Cardiac muscle cell (in vitro differentiated cells and primary cell): Measurements from ENCODE around the gene ATP8A1. TPM values are rescaled to one million over a fixed set of nuclear protein-coding genes. Genes with fewer than 3 reads are reported as not detected.
"Not testable (repeated sequence)": the region's sequence is repeated elsewhere in the genome, so short reads cannot be mapped to it uniquely, and the experiment has no call there.

Experiments used
- DNase-seq, 2 donors: peaks; one replicate each; pipeline versions ENCODE4 v3.0.0 to v3.0.0-alpha.2; 2010 to 2017; ENCODE audit warnings: low read depth in 1 of 2, low spot score in 1 of 2
- H3K27ac ChIP-seq: fragments of 200-600 bp; sonication (generic); 2 replicates; pipeline ENCODE4 v1.5.1; 2016
- H3K27me3 ChIP-seq: fragments of 200-600 bp; sonication (generic); 2 replicates; pipeline ENCODE4 v1.6.0; 2016; ENCODE audit warnings: control low read depth
- H3K36me3 ChIP-seq: fragments of 200-600 bp; sonication (generic); 2 replicates; pipeline ENCODE4 v1.5.1; 2016; ENCODE audit warnings: control low read depth
- H3K4me1 ChIP-seq: fragments of 200-600 bp; sonication (generic); 2 replicates; pipeline ENCODE4 v1.8.1; 2017; ENCODE audit warnings: low read depth, mild to moderate bottlenecking, mixed run types
- H3K4me3 ChIP-seq: fragments of 200-600 bp; sonication (generic); 2 replicates; pipeline ENCODE4 v1.5.1; 2016; ENCODE audit warnings: mild to moderate bottlenecking
- H3K9me3 ChIP-seq: fragments of 200-600 bp; sonication (generic); 2 replicates; pipeline ENCODE4 v1.5.1; 2017; ENCODE audit warnings: low read depth, mild to moderate bottlenecking, control low read depth
- polyA plus RNA-seq: library from polyadenylated mRNA; unstranded; fragments of >200 nt; fragmentation: Nextera tagmentation; extraction: Ambion mirVana; gene quantifications from 2 replicates; pipeline ENCODE4 v1.2.1, GENCODE V29; 2016
- total RNA-seq: library from RNA; depleted of rRNA; stranded (reverse); fragments of >200 nt; gene quantifications from 2 replicates; pipeline ENCODE4 v1.2.3, GENCODE V29; 2016
- TF ChIP-seq, protein P1 (sequence below): IDR thresholded peaks from 2 replicates; pipeline ENCODE4 v1.5.1; 2012; ENCODE audit warnings: low read depth, mild to moderate bottlenecking, low read length

Gene ATP8A1
- total and polyA plus RNA-seq, 2 experiments from 2014 or later, result 5.0 to 22.7 TPM

DNA sequence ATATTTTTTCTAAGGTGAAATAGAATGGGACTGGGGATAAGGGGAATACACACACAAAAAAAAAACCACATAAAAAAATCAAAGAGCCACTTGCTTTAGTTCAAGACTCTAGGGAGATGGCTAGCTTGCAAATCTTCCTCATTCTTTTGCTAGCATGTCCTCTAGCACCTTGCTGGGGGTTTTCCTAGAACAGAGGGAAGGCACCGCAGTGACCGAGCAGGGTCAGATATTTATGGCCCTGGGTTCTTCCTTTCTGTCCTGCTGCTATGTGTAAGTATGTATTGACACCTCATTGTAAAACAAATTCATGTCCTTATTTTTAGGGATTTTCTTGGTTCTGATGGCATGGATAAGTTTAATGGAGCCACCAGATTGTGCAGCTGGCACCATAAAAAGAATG lies 178.4 kb downstream of the ATP8A1 start:
- H3K27me3 ChIP-seq, result no peaks in the 10 kb centered on the region
- TF ChIP-seq, protein P1, sequence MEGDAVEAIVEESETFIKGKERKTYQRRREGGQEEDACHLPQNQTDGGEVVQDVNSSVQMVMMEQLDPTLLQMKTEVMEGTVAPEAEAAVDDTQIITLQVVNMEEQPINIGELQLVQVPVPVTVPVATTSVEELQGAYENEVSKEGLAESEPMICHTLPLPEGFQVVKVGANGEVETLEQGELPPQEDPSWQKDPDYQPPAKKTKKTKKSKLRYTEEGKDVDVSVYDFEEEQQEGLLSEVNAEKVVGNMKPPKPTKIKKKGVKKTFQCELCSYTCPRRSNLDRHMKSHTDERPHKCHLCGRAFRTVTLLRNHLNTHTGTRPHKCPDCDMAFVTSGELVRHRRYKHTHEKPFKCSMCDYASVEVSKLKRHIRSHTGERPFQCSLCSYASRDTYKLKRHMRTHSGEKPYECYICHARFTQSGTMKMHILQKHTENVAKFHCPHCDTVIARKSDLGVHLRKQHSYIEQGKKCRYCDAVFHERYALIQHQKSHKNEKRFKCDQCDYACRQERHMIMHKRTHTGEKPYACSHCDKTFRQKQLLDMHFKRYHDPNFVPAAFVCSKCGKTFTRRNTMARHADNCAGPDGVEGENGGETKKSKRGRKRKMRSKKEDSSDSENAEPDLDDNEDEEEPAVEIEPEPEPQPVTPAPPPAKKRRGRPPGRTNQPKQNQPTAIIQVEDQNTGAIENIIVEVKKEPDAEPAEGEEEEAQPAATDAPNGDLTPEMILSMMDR, result no peak
- H3K4me1 ChIP-seq, result no peaks in the 10 kb centered on the region
- no peaks in the 10 kb centered on the region for H3K9me3 ChIP-seq
- DNase-seq, result no peak
- no peak overlapping the region for H3K4me3 ChIP-seq
- H3K36me3 ChIP-seq, result no peaks in the 10 kb centered on the region
- no peak overlapping the region for H3K27ac ChIP-seq

DNA sequence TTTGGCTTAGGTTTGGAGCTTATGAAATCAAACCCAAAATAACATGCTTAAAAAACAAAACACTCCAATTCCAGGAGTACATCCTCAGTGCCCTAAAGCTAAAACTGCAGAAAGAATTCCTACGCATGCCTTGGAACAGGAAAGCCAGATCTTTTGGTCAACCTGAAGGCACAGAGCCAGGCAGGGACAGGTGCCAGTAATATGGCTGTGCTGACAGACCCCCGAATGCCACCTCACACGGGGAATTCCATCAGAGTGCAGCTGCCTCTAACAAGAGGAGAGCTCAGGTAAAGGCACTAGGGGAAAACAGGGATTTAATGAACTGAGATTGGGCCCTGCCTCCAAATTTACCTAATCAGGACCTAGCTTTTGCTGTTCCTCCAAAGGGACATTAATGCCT lies 182.5 kb downstream of the ATP8A1 start:
- Histone ChIP-seq H3K4me1 (no peaks in the 10 kb centered on the region), H3K36me3 (no peaks in the 10 kb centered on the region), H3K27ac (no peak overlapping the region), H3K27me3 (no peaks in the 10 kb centered on the region), H3K4me3 (no peak overlapping the region), H3K9me3 (no peaks in the 10 kb centered on the region)
- TF ChIP-seq, protein P1, result no peak
- DNase-seq, result no peak

DNA sequence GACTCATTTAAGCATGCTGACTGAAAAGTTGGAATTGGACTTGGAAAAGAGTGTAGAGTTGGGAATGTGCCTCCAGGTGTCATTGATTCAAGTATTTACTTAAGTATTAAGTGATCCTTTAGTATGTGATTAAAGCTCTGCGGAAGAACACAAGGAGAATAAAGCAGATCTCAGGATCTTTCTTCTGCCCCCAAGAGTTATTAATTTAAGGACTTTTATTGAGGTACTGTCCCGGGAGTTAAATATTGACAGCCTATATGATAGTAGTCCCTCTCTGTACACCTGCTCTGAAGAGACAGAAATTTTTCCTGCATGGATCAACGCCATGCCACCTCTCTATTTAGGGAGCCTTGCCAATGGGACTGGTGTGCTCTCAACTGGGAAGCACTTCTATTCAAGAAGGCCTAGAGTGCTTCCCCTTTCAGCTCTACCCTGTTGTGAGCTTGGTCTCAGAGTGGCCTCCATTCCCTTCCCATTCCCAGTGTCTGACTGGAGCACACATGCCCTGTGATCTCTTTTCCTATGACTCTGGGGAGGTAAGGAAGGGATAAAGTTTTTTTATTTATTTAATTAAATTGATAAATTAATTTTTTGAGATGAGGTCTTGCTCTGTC lies 183.7 kb downstream of the ATP8A1 start:
- Histone ChIP-seq H3K27ac (no peak overlapping the region), H3K36me3 (no peaks in the 10 kb centered on the region), H3K9me3 (no peaks in the 10 kb centered on the region), H3K4me1 (no peaks in the 10 kb centered on the region), H3K4me3 (no peak overlapping the region), H3K27me3 (no peaks in the 10 kb centered on the region)
- TF ChIP-seq, protein P1, result no peak
- DNase-seq, result no peak

DNA sequence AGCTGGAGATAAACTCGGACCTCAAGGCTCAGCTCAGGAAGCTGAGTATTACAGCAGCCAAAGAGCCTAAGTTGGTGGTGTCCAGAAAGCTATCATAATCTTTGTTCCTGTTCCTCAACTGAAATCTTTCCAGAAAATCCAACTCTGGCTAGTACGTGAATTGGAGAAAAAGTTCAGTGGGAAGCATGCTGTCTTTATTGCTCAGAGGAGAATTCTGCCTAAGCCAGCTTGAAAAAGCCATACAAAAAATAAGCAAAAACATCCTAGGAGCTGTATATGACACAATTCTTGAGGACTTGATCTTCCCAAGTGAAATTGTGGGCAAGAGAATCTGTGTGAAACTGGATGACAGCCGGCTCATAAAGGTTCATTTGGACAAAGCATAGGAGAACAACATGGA lies 185.0 kb downstream of the ATP8A1 start:
- Histone ChIP-seq H3K36me3 (no peaks in the 10 kb centered on the region), H3K27ac (no peak overlapping the region), H3K4me1 (no peaks in the 10 kb centered on the region), H3K27me3 (no peaks in the 10 kb centered on the region), H3K9me3 (no peaks in the 10 kb centered on the region), H3K4me3 (no peak overlapping the region)
- TF ChIP-seq, protein P1, result no peak
- no peak for DNase-seq

DNA sequence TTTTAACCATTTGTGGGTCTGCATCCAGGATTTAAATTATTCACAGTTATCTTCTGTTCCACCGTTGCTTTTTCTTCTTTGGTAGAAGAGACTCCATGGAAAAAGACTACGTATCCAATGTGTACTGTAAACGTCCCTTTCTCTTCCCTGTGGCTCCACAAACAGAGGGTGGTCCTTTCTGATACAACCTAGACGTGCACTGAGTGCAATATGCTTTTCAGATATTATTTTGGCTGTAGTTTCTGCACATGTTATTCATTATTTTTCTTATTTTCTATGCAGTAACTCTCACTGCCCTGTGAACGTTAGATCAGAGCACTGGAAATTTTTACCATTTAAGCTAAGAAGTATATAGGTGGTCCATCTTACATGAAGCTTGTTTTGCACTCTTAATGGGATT lies 186.9 kb downstream of the ATP8A1 start:
- H3K4me1 ChIP-seq, result no peaks in the 10 kb centered on the region
- DNase-seq, result no peak

DNA sequence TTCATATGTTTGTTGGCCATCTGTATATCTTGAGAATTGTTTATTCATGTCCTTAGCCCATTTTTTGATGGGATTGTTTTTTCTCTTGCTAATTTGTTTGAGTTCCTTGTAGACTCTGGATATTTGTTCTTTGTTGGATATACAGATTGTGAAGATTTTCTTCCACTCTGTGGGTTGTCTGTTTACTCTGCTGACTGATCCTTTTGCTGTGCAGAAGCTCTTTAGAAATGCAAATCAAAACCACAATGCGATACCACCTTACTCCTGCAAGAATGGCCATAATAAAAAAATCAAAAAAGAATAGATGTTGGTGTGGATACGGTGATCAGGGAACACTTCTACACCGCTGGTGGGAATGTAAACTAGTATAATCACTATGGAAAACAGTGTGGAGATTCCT lies 189.1 kb downstream of the ATP8A1 start:
- H3K4me1 ChIP-seq, H3K4me3 ChIP-seq, DNase-seq, H3K9me3 ChIP-seq, H3K36me3 ChIP-seq, H3K27me3 ChIP-seq, H3K27ac ChIP-seq: not testable (repeated sequence)

More for the DNA sequence above, 186.9 kb downstream of the ATP8A1 start:
- no peaks in the 10 kb centered on the region for H3K27me3 ChIP-seq
- TF ChIP-seq, protein P1, result no peak
- no peaks in the 10 kb centered on the region for H3K36me3 ChIP-seq
- no peak overlapping the region for H3K4me3 ChIP-seq
- no peak overlapping the region for H3K27ac ChIP-seq
- no peaks in the 10 kb centered on the region for H3K9me3 ChIP-seq
